Panc1 (cell line): Measurements from ENCODE around the gene LPA. TPM values are rescaled to one million over a fixed set of nuclear protein-coding genes. Genes with fewer than 3 reads are reported as not detected.
"Not testable (repeated sequence)": the region's sequence is repeated elsewhere in the genome, so short reads cannot be mapped to it uniquely, and the experiment has no call there.

Experiments
- ATAC-seq: fragments of 200-7000 bp; cut with Tn5 transposase; 2 replicates; pipeline ENCODE4 v1.9.1; 2020; ENCODE audit warnings: mild to moderate bottlenecking, moderate library complexity
- BruUV-seq: library from RNA; stranded (reverse); fragments of 400-500 nt; replicated peaks from 2 replicates; lab custom pipeline; 2021; lab: Mats Ljungman, UMichigan
- CTCF ChIA-PET: fragments of 300-600 bp; sonication (Branson Sonifier 250); formaldehyde crosslinking; loops from one replicate; lab custom pipeline; 2022; ENCODE audit warnings: antibody characterized with exemption; lab: Charles Lee
- POLR2A ChIA-PET: fragments of 300-600 bp; sonication (Branson Sonifier 250); formaldehyde crosslinking; loops from one replicate; lab custom pipeline; 2022; ENCODE audit warnings: antibody characterized with exemption; lab: Charles Lee
- DNase-seq: peaks from one replicate; pipeline ENCODE4 v3.0.0-alpha.2; 2010; ENCODE audit warnings: low read depth, low spot score
- H3K27ac ChIP-seq: 2 replicates; pipeline ENCODE4 v1.5.1; 2011; ENCODE audit warnings: mild to moderate bottlenecking, low read length, inconsistent platforms
- H3K27me3 ChIP-seq: fragments of 200-500 bp; sonication (Bioruptor generic); 2 replicates; pipeline ENCODE4 v1.6.0; 2014; ENCODE audit warnings: low read length, inconsistent platforms; ENCODE audit not compliant: control insufficient read depth, insufficient read depth
- H3K36me3 ChIP-seq: fragments of 200-500 bp; sonication (Bioruptor generic); 2 replicates; pipeline ENCODE4 v1.5.1; 2014; ENCODE audit warnings: inconsistent platforms, mild to moderate bottlenecking, low read length, moderate library complexity; ENCODE audit not compliant: control insufficient read depth, insufficient read depth
- H3K4me1 ChIP-seq: 2 replicates; pipeline ENCODE4 v1.5.1; 2011; ENCODE audit warnings: inconsistent platforms, mild to moderate bottlenecking, low read length, moderate library complexity; ENCODE audit not compliant: control insufficient read depth, insufficient read depth
- H3K4me3 ChIP-seq, 2 experiments: 2 replicates each; pipeline ENCODE4 v1.5.1; 2011 to 2012; ENCODE audit warnings: low read depth in 2 of 2, low read length in 2 of 2, mild to moderate bottlenecking in 2 of 2, inconsistent platforms in 1 of 2, moderate library complexity in 1 of 2
- H3K9me3 ChIP-seq: fragments of 200-500 bp; sonication (Bioruptor generic); 2 replicates; pipeline ENCODE4 v1.5.1; 2014; ENCODE audit warnings: low read depth, mild to moderate bottlenecking, inconsistent platforms, low read length, moderate library complexity; ENCODE audit not compliant: control insufficient read depth, insufficient read depth
- CTCF ChIP-seq: fragments of 450-650 bp; IDR thresholded peaks from 2 replicates; pipeline ENCODE4 v1.5.1; 2017; ENCODE audit warnings: mild to moderate bottlenecking
- POLR2AphosphoS5 ChIP-seq: IDR thresholded peaks from 2 replicates; pipeline ENCODE4 v1.6.1; 2012; ENCODE audit warnings: mild to moderate bottlenecking, low read depth, low read length, moderate library complexity
- SIN3A ChIP-seq: IDR thresholded peaks from 2 replicates; pipeline ENCODE4 v1.6.1; 2012; ENCODE audit warnings: low read depth, mild to moderate bottlenecking, low read length, moderate library complexity, borderline replicate concordance; ENCODE audit not compliant: insufficient read depth
- TCF7L2 ChIP-seq: IDR thresholded peaks from 2 replicates; pipeline ENCODE4 v1.6.1; 2011; ENCODE audit warnings: mild to moderate bottlenecking, low read depth, low read length, inconsistent platforms
- in situ Hi-C: cut with HindIII; loops from 2 replicates; pipeline ENCODE4 v1.10.0; 2016; ENCODE audit warnings: low sequenced_read_pairs, low pct_unique_long_range_greater_than_20kb
- intact Hi-C: fragments of 100-400 bp; cut with micrococcal nuclease; formaldehyde crosslinking; loops from one replicate; pipeline ENCODE4 v1.10.0; 2022; ENCODE audit not compliant: unreplicated experiment
- total RNA-seq: library from RNA; stranded (reverse); gene quantifications from one replicate; pipeline ENCODE4 v1.2.1, GENCODE V29; 2021; ENCODE audit not compliant: unreplicated experiment
- TF ChIP-seq, protein P1 (sequence below), 2 experiments: IDR thresholded peaks; 2 replicates each; pipeline ENCODE4 v1.6.1; 2011 to 2012; ENCODE audit warnings: low read depth in 2 of 2, control low read depth in 1 of 2, low read length in 1 of 2, mild to moderate bottlenecking in 1 of 2, moderate library complexity in 1 of 2; ENCODE audit not compliant: insufficient read depth in 1 of 2

LPA gene
- total RNA-seq, 1 experiment from 2014 or later = 0.21 TPM

DNA sequence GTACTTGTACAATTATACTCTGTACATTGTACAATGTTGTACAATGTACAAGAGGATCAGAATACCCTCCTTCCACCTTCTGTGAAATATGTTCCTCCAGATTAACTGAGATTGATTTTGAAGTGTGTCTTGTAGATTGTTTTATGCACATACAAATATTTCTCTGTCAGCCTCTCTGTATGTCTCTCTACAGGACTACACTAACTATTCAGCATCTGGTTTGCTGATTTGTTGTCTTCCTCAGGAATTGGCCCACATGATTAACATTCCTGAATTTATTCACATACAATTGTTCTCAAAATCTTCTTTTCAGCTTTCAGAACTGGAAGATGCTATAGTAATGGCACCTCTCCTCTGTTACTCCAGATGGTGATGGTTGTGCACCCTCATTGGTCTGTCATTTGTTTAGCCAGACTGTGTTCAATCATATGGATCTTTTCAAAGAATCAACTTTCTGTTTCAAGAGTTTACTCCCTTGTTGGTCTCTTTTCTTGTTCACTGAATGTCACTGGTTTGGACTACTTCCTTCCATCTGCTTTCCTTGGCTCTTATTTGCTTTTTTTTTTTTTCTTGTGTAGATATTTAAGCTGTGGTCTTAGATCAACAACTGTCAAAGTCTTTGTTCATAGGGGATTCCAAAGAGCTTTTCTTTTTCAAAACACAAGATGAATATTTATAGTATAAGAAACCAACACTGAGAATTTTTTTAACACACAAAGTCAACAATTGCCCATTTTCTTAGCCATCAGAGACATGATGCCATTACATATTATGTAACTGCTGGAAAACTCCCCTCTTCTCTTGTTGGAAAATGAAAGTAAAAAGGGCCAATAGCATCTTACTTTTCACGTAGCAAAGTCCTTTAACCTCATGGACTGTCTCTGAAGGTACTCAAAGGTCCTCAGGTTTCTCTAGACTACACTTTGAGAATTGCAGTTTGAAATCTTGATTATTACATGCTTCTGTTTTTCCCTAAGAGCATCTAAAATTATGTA, 67.9 kb downstream of the LPA start:
- in situ Hi-C loops = no loop called here

DNA sequence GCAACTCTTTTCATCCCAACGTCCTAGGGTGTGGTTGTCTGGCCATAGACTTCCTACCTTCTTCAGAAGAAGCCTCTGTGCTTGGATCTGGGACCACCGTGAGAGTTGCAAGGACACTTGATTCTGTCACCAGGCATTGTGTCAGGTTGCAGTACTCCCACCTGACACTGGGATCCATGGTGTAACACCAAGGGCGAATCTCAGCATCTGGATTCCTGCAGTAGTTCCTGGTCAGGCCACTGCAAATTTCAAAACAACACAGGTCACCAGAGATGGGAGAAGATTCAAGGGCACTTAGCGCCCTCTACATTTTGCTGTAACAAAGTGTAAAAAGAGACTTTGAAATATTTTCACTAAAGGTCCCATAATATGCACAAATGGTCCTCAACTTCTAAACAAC, 68.8 kb downstream of the LPA start:
- ATAC-seq, H3K27ac ChIP-seq, H3K27me3 ChIP-seq, H3K4me3 ChIP-seq, CTCF ChIA-PET, intact Hi-C loops, H3K36me3 ChIP-seq, H3K9me3 ChIP-seq, in situ Hi-C loops, DNase-seq, POLR2A ChIA-PET, H3K4me1 ChIP-seq, BruUV-seq: not testable (repeated sequence)

More for the DNA sequence above, 67.9 kb downstream of the LPA start:
- Histone ChIP-seq H3K27me3 (no peaks in the 10 kb centered on the region), H3K27ac (no peak overlapping the region), H3K4me3 (no peak overlapping the region), H3K4me1 (no peaks in the 10 kb centered on the region), H3K36me3 (no peaks in the 10 kb centered on the region), H3K9me3 (no peaks in the 10 kb centered on the region)
- no peak for TF ChIP-seq SIN3A
- TF ChIP-seq TCF7L2 = no peak
- TF ChIP-seq CTCF = no peak
- TF ChIP-seq, protein P1, sequence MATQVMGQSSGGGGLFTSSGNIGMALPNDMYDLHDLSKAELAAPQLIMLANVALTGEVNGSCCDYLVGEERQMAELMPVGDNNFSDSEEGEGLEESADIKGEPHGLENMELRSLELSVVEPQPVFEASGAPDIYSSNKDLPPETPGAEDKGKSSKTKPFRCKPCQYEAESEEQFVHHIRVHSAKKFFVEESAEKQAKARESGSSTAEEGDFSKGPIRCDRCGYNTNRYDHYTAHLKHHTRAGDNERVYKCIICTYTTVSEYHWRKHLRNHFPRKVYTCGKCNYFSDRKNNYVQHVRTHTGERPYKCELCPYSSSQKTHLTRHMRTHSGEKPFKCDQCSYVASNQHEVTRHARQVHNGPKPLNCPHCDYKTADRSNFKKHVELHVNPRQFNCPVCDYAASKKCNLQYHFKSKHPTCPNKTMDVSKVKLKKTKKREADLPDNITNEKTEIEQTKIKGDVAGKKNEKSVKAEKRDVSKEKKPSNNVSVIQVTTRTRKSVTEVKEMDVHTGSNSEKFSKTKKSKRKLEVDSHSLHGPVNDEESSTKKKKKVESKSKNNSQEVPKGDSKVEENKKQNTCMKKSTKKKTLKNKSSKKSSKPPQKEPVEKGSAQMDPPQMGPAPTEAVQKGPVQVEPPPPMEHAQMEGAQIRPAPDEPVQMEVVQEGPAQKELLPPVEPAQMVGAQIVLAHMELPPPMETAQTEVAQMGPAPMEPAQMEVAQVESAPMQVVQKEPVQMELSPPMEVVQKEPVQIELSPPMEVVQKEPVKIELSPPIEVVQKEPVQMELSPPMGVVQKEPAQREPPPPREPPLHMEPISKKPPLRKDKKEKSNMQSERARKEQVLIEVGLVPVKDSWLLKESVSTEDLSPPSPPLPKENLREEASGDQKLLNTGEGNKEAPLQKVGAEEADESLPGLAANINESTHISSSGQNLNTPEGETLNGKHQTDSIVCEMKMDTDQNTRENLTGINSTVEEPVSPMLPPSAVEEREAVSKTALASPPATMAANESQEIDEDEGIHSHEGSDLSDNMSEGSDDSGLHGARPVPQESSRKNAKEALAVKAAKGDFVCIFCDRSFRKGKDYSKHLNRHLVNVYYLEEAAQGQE (IDR thresholded peaks at IDR 0.05; ENCODE audit: insufficient read depth in 1 of 2, low read depth in 2 of 2, low read length in 1 of 2) = no peak
- no peak for TF ChIP-seq POLR2AphosphoS5
- CTCF ChIA-PET = no interaction called here
- BruUV-seq = no TSS peak
- intact Hi-C loops = no loop called here
- no peak for ATAC-seq
- POLR2A ChIA-PET = no interaction called here
- DNase-seq = no peak

GRCh38 chr6:160586374-160586773, 77.7 kb downstream of the LPA start:
- no peaks in the 10 kb centered on the region for H3K9me3 ChIP-seq
- H3K4me3 ChIP-seq = no peak overlapping the region
- H3K4me1 ChIP-seq = no peaks in the 10 kb centered on the region
- CTCF ChIA-PET = no interaction called here
- no peaks in the 10 kb centered on the region for H3K27me3 ChIP-seq
- intact Hi-C loops = no loop called here
- in situ Hi-C loops = no loop called here
- DNase-seq (no peak), ATAC-seq (no peak)
- no peaks in the 10 kb centered on the region for H3K36me3 ChIP-seq
- no peak overlapping the region for H3K27ac ChIP-seq
- POLR2A ChIA-PET = no interaction called here
- TF ChIP-seq POLR2AphosphoS5 = no peak
- TF ChIP-seq CTCF = no peak
- TF ChIP-seq SIN3A = no peak
- TF ChIP-seq, protein P1 (IDR thresholded peaks at IDR 0.05; ENCODE audit: insufficient read depth in 1 of 2, low read depth in 2 of 2, low read length in 1 of 2) = no peak
- no peak for TF ChIP-seq TCF7L2
- no TSS peak for BruUV-seq
